HG03159 (cell line): ENCODE data around the gene ELP2.
A peak's percentile ranks its signal among the peaks of the same experiment; 100 is the strongest.
"Not testable (repeated sequence)": the region's sequence is repeated elsewhere in the genome, so short reads cannot be mapped to it uniquely, and the experiment has no call there.

Source experiments
- ATAC-seq: cut with Tn5 transposase; IDR thresholded peaks from one replicate; pipeline ENCODE4 v1.9.1; 2021; ENCODE audit warnings: mild to moderate bottlenecking, moderate library complexity; ENCODE audit not compliant: unreplicated experiment

The ELP2 gene

GRCh38 chr18:36116771-36117170, 12.9 kb upstream of the ELP2 start:
- ATAC-seq = not testable (repeated sequence)

DNA sequence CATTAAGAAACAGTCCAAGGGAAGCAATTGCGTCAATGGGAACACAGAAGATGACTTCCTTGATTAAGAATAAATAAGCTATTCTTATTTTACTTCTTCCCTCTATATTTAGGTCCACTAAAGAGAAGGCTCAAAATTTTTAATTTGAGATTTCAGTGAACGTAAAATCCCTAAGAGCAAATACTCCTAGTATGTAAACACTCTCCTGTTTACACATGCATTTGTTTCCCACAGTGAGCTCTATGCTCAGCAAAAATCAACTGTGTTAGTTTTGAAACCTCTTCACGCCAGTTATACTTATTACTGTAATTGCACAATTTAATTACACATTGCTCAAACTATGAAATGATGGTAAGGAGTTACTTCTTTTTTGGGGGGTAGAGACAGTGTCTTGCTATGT, 9.4 kb upstream of the ELP2 start:
- ATAC-seq = no peak

DNA sequence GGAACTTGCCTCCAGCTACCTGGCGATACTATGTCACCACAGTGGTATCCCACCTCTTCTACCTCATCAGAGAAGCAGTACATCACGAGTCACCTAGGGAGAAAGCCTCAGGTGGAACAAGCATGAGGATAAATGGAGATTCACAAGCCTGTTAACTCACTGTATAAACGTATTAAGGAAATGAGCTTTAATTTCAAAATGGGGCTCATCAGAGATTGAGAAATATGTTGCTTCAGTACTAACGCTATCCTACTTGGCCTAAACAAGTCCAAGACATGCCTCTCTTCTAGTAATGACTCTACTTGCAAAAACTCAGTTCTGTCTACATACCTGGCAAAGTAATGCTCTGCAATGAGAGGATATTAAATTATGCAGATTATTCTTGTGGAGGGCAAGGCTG, 4.9 kb upstream of the ELP2 start:
- no peak for ATAC-seq

- no peak for ATAC-seq
Observed at GRCh38 chr18:36126668-36127067, 3.0 kb upstream of the ELP2 start.

GRCh38 chr18:36127836-36128529, 1.7 kb upstream of the ELP2 start:
- ATAC-seq = no peak

DNA sequence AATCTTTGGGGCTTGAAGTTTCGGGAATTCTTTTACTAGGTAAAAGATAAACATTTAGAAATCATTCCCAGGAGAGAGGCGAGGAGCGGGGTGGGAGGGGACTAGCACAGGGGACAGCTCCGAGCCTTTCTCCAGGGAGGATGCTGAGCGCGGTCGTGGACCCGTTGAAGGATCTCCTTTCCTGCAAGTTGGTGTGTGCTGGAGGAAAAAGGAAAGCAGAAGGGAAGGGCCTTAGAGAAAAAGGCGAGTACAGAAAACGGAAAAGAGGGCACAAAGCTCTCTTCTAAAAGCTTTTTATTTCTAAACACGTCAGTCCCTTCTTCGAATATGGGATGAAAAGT, 1.2 kb upstream of the ELP2 start:
- no peak for ATAC-seq

DNA sequence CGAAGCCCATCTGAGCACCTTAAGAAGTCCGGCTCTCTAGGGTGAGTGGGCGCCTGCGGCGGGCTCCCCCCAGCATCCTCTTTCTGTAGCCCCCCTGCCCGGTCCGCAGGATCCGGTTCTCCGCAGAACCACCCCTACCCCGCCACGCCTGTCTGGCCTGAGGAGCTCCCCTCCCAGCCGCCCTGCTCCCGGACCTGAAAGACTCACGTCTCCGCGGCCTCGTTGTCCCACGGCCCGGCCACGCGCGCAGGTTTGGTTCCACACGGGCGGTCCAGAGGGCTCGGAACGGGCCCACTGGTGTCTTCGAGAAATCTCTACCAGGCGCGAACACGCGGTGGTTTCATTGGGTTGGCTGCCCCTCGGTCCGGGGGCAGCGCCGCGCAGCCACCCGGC, 796 bp upstream of the ELP2 start:
- ATAC-seq = peak; percentile 17

DNA sequence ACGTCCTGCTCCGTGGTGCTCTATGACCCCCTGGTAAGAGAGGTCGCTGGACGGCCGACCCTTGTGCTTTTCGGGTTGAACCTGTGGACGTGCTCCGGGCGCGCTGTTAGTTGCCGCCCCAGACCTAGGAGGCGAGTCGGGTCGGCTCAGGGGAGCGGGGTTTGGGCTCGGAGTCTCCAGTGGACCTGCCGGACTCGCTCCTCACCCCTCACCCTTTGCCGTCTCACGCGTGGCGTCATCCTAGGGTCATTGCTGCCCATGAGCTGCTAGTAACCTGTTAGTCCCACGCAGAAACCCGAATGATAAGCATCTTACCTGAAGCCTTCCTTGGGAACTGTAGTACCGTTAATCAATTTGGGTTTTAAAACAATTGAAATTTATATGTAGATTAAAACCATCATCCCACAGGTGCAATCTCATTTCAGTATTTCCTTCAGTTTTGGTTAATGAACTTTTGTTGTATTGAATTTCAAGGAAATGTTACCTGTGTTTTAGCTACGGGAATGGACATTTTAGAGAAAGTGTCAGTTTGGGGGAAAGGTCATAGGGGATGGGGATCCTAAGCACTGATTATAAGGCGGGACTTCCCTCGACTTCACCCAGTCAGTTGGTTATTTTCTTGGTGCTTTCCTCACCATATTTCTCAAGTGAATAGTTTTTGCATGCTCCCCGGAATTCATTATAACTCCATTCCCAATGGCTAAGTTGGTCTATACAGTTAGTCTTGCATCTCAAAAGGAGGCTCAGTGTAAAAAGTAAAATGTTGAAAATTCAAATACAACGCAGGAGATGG, 536 bp downstream of the ELP2 start:
- peak; percentile 27 for ATAC-seq

GRCh38 chr18:36130883-36131653, 1.4 kb downstream of the ELP2 start:
- no peak for ATAC-seq

- ATAC-seq = no peak
Observed at GRCh38 chr18:36131692-36132483, 2.2 kb downstream of the ELP2 start.

- no peak for ATAC-seq
Observed at GRCh38 chr18:36132756-36133155, 3.1 kb downstream of the ELP2 start.

DNA sequence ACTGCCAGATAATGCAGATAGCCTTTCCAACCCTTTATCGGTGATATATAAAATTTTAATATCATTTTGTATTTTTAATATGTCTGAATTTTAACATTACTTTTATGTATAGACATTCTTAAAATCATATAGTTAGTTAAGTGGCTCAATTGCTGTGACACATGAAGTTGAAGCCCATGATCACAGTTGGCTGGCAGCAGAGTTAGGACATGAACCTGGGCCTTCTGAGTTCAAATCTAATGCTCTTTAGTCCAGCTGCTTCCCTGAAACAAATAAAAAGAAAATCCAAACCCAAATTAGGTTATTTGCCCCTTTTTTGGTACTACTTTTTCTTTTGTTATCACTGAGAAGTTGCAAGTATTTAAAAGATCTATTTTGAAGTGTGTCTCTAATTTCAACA, 5.6 kb downstream of the ELP2 start:
- ATAC-seq = no peak

DNA sequence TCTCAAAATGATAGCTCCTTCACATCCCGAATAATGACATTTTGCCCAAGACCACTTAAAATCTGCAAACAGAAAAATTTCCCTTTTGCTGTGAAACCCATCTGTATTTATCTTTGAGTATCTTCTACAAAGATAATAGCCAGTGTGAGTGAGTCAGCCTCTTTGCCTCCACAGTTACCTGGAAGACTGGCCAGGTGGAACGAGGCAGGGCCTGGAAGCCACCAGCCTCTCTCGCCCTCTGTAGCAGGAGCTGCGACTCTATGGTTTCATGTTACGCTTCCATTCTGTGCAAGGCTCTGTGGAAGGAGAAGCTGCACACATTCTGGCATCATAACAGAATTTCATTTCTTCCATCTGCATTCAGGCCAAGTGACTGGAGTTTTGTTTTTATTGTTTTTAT, 9.5 kb downstream of the ELP2 start:
- ATAC-seq = no peak

DNA sequence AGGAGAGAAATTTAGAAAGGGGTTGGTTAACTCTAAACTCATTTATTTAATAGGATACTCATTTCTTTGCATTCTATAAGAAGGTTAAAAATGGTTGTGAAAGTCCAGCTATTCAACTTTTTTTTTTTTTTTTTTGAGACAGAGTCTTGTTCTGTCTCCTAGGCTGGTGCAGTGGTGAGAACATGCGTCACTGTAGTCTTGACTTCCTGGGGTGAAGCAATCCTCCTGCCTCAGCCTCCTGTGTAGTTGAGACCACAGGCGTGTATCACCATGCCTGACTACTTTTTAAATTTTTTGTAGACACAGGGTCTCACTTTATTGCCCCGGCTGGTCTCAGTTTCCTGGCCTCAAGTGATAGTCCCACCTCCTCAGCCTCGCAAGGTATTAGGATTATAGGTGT, 11.9 kb downstream of the ELP2 start:
- ATAC-seq = no peak

- no peak for ATAC-seq
Observed at GRCh38 chr18:36142751-36143150, 13.1 kb downstream of the ELP2 start.

DNA sequence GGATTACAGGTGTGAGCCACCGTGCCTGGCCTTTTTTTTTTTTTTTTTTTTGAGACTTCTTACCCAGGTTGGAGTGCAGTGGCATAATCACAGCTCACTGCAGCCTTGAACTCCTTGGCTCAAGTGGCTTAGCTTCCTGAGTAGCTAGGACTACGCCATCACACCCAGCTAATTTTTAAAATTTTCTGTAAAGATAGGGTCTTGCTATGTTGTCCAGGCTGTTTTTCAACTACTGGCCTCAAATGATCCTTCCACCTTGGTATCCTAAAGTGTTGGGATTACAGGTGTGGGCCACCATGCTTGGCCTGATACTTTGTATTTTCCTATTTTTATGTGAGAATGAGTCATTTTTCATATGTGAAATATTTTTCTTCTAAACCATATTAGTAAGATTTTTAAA, 13.7 kb downstream of the ELP2 start:
- no peak for ATAC-seq

GRCh38 chr18:36149514-36150289, 20.0 kb downstream of the ELP2 start:
- ATAC-seq = peak; percentile 97

GRCh38 chr18:36152781-36153180, 23.1 kb downstream of the ELP2 start:
- ATAC-seq = no peak

GRCh38 chr18:36153203-36153602, 23.5 kb downstream of the ELP2 start:
- no peak for ATAC-seq

DNA sequence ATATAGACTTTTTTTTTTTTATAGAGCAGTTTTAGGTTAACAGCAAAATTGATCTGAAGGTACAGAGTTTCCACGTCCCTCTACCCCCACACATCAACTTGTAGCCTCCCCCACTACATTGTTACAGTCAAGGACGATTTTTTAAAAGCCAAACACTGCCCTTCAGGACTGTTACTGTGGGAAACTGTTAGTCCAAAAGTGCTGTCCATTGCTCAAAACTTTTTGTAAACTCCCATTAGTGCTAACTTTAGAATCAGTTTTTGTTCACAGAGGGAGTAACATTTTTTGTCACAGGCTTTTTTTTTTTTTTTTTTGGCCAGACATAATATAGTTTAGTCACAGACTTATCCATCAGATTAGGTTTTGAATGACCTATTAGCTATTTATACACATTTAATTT, 24.1 kb downstream of the ELP2 start:
- no peak for ATAC-seq
